K562 (cell line): ENCODE data around the gene ERICH2. TPM values are rescaled to one million over a fixed set of nuclear protein-coding genes. Genes with fewer than 3 reads are reported as not detected.

ENCODE experiments used
- BCL6 ChIP-seq: fragments of 250-450 bp; sonication (Bioruptor Pico); IDR thresholded peaks from 2 replicates; pipeline ENCODE4 v1.4.0; 2020
- CHAMP1 ChIP-seq: fragments of 450-650 bp; IDR thresholded peaks from 2 replicates; pipeline ENCODE4 v1.6.1; 2016; ENCODE audit warnings: mild to moderate bottlenecking
- CTCF ChIP-seq, 3 experiments: IDR thresholded peaks in 2 of 3; conservative IDR thresholded peaks in 1 of 3; 2 replicates each; pipeline ENCODE4 v1.5.1; 2011 to 2012; ENCODE audit warnings: low read length in 3 of 3, mild to moderate bottlenecking in 3 of 3, control low read depth in 2 of 3, improper control_type of control experiment in 1 of 3, inconsistent platforms in 1 of 3, low read depth in 1 of 3, mixed read lengths in 1 of 3, moderate library complexity in 1 of 3; ENCODE audit not compliant: insufficient read depth in 2 of 3
- ELF1 ChIP-seq: fragments of 200-800 bp; sonication (Bioruptor generic); IDR thresholded peaks from 2 replicates; pipeline ENCODE4 v1.6.1; 2016; ENCODE audit warnings: missing genetic modification characterization, missing compliant biosample characterization
- ETV1 ChIP-seq: fragments of 450-650 bp; conservative IDR thresholded peaks from 2 replicates; pipeline ENCODE4 v1.6.1; 2016; ENCODE audit warnings: missing genetic modification characterization, control low read depth, low read depth, missing compliant biosample characterization
- FOXJ2 ChIP-seq: fragments of 200-800 bp; sonication (Bioruptor generic); IDR thresholded peaks from 2 replicates; pipeline ENCODE4 v1.6.1; 2016; ENCODE audit warnings: missing genetic modification characterization, missing compliant biosample characterization
- HMGN3 ChIP-seq: IDR thresholded peaks from 2 replicates; pipeline ENCODE4 v1.6.1; 2011; ENCODE audit warnings: borderline replicate concordance, low read depth, mild to moderate bottlenecking, mixed read lengths, low read length; ENCODE audit not compliant: insufficient read length; ENCODE audit errors: extremely low read depth
- KDM1A ChIP-seq, 2 experiments: fragments of 450-650 bp; IDR thresholded peaks; 2 replicates each; pipeline ENCODE4 v1.6.1; 2016; ENCODE audit warnings: mild to moderate bottlenecking in 2 of 2
- KLF6 ChIP-seq: fragments of 250-450 bp; sonication (Bioruptor Pico); IDR thresholded peaks from 2 replicates; pipeline ENCODE4 v1.4.0; 2020; ENCODE audit warnings: mild to moderate bottlenecking, moderate library complexity, borderline replicate concordance
- MCM3 ChIP-seq: fragments of 450-650 bp; IDR thresholded peaks from 2 replicates; pipeline ENCODE4 v1.6.1; 2016
- NR1H2 ChIP-seq: sonication (generic); formaldehyde crosslinking; IDR thresholded peaks from 2 replicates; pipeline ENCODE4 v1.4.0; 2020; ENCODE audit warnings: mild to moderate bottlenecking, missing genetic modification reagents
- PHB ChIP-seq: fragments of 250-450 bp; sonication (Bioruptor Pico); IDR thresholded peaks from 2 replicates; pipeline ENCODE4 v1.5.0; 2021
- PTBP1 ChIP-seq: fragments of 200-400 bp; formaldehyde crosslinking; IDR thresholded peaks from 2 replicates; pipeline ENCODE4 v1.6.1; 2017; ENCODE audit warnings: low read depth, low read length
- RBM15 ChIP-seq: fragments of 200-400 bp; formaldehyde crosslinking; IDR thresholded peaks from 2 replicates; pipeline ENCODE4 v1.6.1; 2018; ENCODE audit warnings: mild to moderate bottlenecking, low read length, moderate library complexity; ENCODE audit not compliant: insufficient read depth
- RBM25 ChIP-seq: fragments of 200-400 bp; formaldehyde crosslinking; IDR thresholded peaks from 2 replicates; pipeline ENCODE4 v1.6.1; 2018; ENCODE audit warnings: low read length, low read depth, moderate library complexity; ENCODE audit not compliant: severe bottlenecking
- SETDB1 ChIP-seq: IDR thresholded peaks from one replicate; pipeline ENCODE4 v1.6.1; 2012; ENCODE audit warnings: low read length, control low read depth, inconsistent platforms
- SLC30A9 ChIP-seq: fragments of 250-450 bp; sonication (Bioruptor Pico); IDR thresholded peaks from 2 replicates; pipeline ENCODE4 v1.8.0; 2022; ENCODE audit warnings: mild to moderate bottlenecking, moderate library complexity
- SMARCB1 ChIP-seq: IDR thresholded peaks from 2 replicates; pipeline ENCODE4 v1.6.1; 2011; ENCODE audit warnings: improper control_type of control experiment, low read depth; ENCODE audit not compliant: insufficient read length
- STAT5B ChIP-seq: fragments of 250-450 bp; sonication (Bioruptor Pico); IDR thresholded peaks from 2 replicates; pipeline ENCODE4 v1.8.0; 2021; ENCODE audit warnings: mild to moderate bottlenecking, inconsistent platforms
- TCFL5 ChIP-seq: fragments of 250-450 bp; sonication (Bioruptor Pico); conservative IDR thresholded peaks from 2 replicates; pipeline ENCODE4 v1.6.1; 2021; ENCODE audit warnings: mild to moderate bottlenecking, moderate library complexity, matching md5 sums
- TEAD1 ChIP-seq, 2 experiments: fragments of 450-650 bp in 1 of 2; sonication (generic) in 1 of 2; formaldehyde crosslinking; IDR thresholded peaks; 2 replicates each; pipeline versions ENCODE4 v1.4.0 to v1.8.0; 2020 to 2022; ENCODE audit warnings: mild to moderate bottlenecking in 2 of 2, missing genetic modification reagents in 1 of 2
- ZBTB2 ChIP-seq: fragments of 450-650 bp; IDR thresholded peaks from 2 replicates; pipeline ENCODE4 v1.6.1; 2016; ENCODE audit warnings: antibody characterized with exemption
- ZEB2 ChIP-seq: fragments of 450-650 bp; IDR thresholded peaks from 2 replicates; pipeline ENCODE4 v1.6.1; 2016
- ZKSCAN3 ChIP-seq: fragments of 250-450 bp; sonication (Bioruptor Pico); IDR thresholded peaks from 2 replicates; pipeline ENCODE4 v1.4.0; 2020
- ZNF589 ChIP-seq: fragments of 200-800 bp; sonication (Bioruptor generic); IDR thresholded peaks from 2 replicates; pipeline ENCODE4 v1.6.1; 2016; ENCODE audit warnings: low read depth, missing genetic modification characterization, missing compliant biosample characterization
- polyA plus RNA-seq, 8 experiments: library from polyadenylated mRNA; depleted of rRNA in 4 of 8; stranded (reverse) in 5 of 8; unstranded in 3 of 8; fragments of >200 nt; fragmentation: Nextera tagmentation in 2 of 8; fragmentation: Illumina TruSeq in 1 of 8; extraction: Ambion mirVana in 2 of 8; extraction: Trizol in 1 of 8; gene quantifications; 2 replicates each; pipeline versions ENCODE4 v1.2.1 to v1.2.3, GENCODE V29; 2011 to 2014; ENCODE audit warnings: inconsistent platforms in 1 of 8, missing spikeins in 1 of 8
- total RNA-seq, 7 experiments: library from RNA; depleted of rRNA in 6 of 7; stranded (reverse); fragments of >200 nt in 6 of 7; fragmentation: Illumina TruSeq in 2 of 7; extraction: Trizol in 2 of 7; gene quantifications; 2 replicates each; pipeline versions ENCODE4 v1.2.1 to v1.2.3, GENCODE V29; 2011 to 2021; ENCODE audit warnings: low replicate concordance in 1 of 7

Gene ERICH2
- total and polyA plus RNA-seq, 9 of the 15 experiments (the other 6 are each of a cell fraction or from before 2014, with no cell fraction given), result 0.85 to 2.4 (median 1.6) TPM

GRCh38 chr2:170816504-170817092 lies 46.4 kb downstream of the ERICH2 start, which contains the start of gene GAD1 (continued):
- TF ChIP-seq CTCF (IDR thresholded peaks at IDR 0.05 in 2 of 3, conservative IDR thresholded peaks at IDR 0.05 in 1 of 3; ENCODE audit: insufficient read depth in 2 of 3, low read depth in 1 of 3, low read length in 3 of 3) (no peak; a peak in 1 of 6 replicates), ZEB2 (no peak), MCM3 (no peak), PTBP1 (no peak), ZBTB2 (no peak; the same call in 1 of the 2 replicates), ETV1 (no peak), BCL6 (CRISPR knock-in tag) (no peak), ZKSCAN3 (no peak), TEAD1 (CRISPR knock-in tag; IDR thresholded peaks at IDR 0.05) (0 out of 4 replicates have a peak, but pooled peaks of 1 of the 2 experiments have one; percentile 14), STAT5B (CRISPR knock-in tag) (no peak), SMARCB1 (no peak), HMGN3 (peak; percentile 59), KDM1A (IDR thresholded peaks at IDR 0.05) (no peak), NR1H2 (no peak), ZNF589 (CRISPR knock-in tag) (no peak), RBM25 (no peak), ELF1 (tag) (peak; percentile 55; the same call in 1 of the 2 replicates), TCFL5 (CRISPR knock-in tag) (no peak), FOXJ2 (tag) (no peak), SETDB1 (no peak), PHB (CRISPR knock-in tag) (0 out of 2 replicates have a peak, but pooled peaks have one; percentile 31), RBM15 (no peak), KLF6 (peak; percentile 33; the same call in 1 of the 2 replicates), SLC30A9 (CRISPR knock-in tag) (no peak), CHAMP1 (no peak)
